Caco-2 (cell line): ENCODE data around the gene SNX3. TPM values are rescaled to one million over a fixed set of nuclear protein-coding genes. Genes with fewer than 3 reads are reported as not detected.

Experiments
- BruUV-seq: library from RNA; stranded (reverse); fragments of 400-500 nt; replicated peaks from 2 replicates; lab custom pipeline; 2021; lab: Mats Ljungman, UMichigan
- CTCF ChIA-PET: fragments of 300-600 bp; sonication (Branson Sonifier 250); formaldehyde crosslinking; loops from one replicate; lab custom pipeline; 2022; ENCODE audit warnings: antibody characterized with exemption; lab: Charles Lee
- POLR2A ChIA-PET: fragments of 300-600 bp; sonication (Branson Sonifier 250); formaldehyde crosslinking; loops from one replicate; lab custom pipeline; 2022; ENCODE audit warnings: antibody characterized with exemption; lab: Charles Lee
- DNase-seq, 2 experiments: peaks; one replicate each; pipeline versions ENCODE4 v3.0.0 to v3.0.0-alpha.2; 2020 to 2022
- H3K27me3 ChIP-seq: replicated peaks from 2 replicates; pipeline ENCODE4 v1.6.0; 2011; ENCODE audit warnings: low read length; ENCODE audit not compliant: control insufficient read depth, insufficient read depth
- H3K36me3 ChIP-seq: 2 replicates; pipeline ENCODE4 v1.5.1; 2011; ENCODE audit warnings: low read length; ENCODE audit not compliant: control insufficient read depth, insufficient read depth
- H3K4me1 ChIP-seq: fragments of 250-450 bp; sonication (Bioruptor Pico); 2 replicates; pipeline ENCODE4 v1.5.1; 2020; ENCODE audit warnings: mild to moderate bottlenecking
- H3K4me3 ChIP-seq: 2 replicates; pipeline ENCODE4 v1.5.1; 2011; ENCODE audit warnings: low read depth, mild to moderate bottlenecking, control low read depth, low read length
- H3K9me3 ChIP-seq: fragments of 250-450 bp; sonication (Bioruptor Pico); 2 replicates; pipeline ENCODE4 v1.5.1; 2020; ENCODE audit warnings: mild to moderate bottlenecking, moderate library complexity
- H3K27ac Mint-ChIP-seq: one replicate; pipeline ENCODE4 v1.8.0; 2022; ENCODE audit warnings: mixed read lengths; ENCODE audit not compliant: unreplicated experiment
- H3K27me3 Mint-ChIP-seq: one replicate; pipeline ENCODE4 v1.8.0; 2022; ENCODE audit warnings: mixed read lengths; ENCODE audit not compliant: insufficient read depth, unreplicated experiment
- H3K36me3 Mint-ChIP-seq: one replicate; pipeline ENCODE4 v1.8.0; 2022; ENCODE audit warnings: mild to moderate bottlenecking, mixed read lengths; ENCODE audit not compliant: insufficient read depth, unreplicated experiment
- H3K4me1 Mint-ChIP-seq: one replicate; pipeline ENCODE4 v1.8.0; 2022; ENCODE audit warnings: low read depth, mixed read lengths; ENCODE audit not compliant: unreplicated experiment
- H3K4me3 Mint-ChIP-seq: one replicate; pipeline ENCODE4 v1.8.0; 2022; ENCODE audit warnings: mild to moderate bottlenecking, moderate library complexity, mixed read lengths; ENCODE audit not compliant: unreplicated experiment
- H3K9me3 Mint-ChIP-seq: one replicate; pipeline ENCODE4 v1.8.0; 2022; ENCODE audit warnings: mixed read lengths; ENCODE audit not compliant: unreplicated experiment
- intact Hi-C: fragments of 100-400 bp; cut with micrococcal nuclease; formaldehyde crosslinking; loops from one replicate; pipeline ENCODE4 v1.10.0; 2022; ENCODE audit not compliant: unreplicated experiment
- total RNA-seq: library from RNA; stranded (reverse); gene quantifications from 2 replicates; pipeline ENCODE4 v1.2.3, GENCODE V29; 2022
- TF ChIP-seq, protein P1 (sequence below), 2 experiments: fragments of 200-600 bp in 1 of 2; IDR thresholded peaks; 1 replicate in 1 of 2; 2 replicates in 1 of 2; pipeline versions ENCODE4 v1.5.1 to v1.8.0; 2011 to 2022; ENCODE audit warnings: antibody characterized with exemption in 1 of 2, control low read depth in 1 of 2, inconsistent platforms in 1 of 2, low read depth in 1 of 2, low read length in 1 of 2, mild to moderate bottlenecking in 1 of 2, moderate library complexity in 1 of 2; ENCODE audit not compliant: insufficient read depth in 1 of 2, severe bottlenecking in 1 of 2, unreplicated experiment in 1 of 2

SNX3 gene
- total RNA-seq, 1 experiment from 2014 or later, result 114 TPM

GRCh38 chr6:108168501-108169463 is 92.1 kb downstream of the SNX3 start:
- Histone ChIP-seq H3K9me3 (no peaks in the 10 kb centered on the region), H3K36me3 (no peaks in the 10 kb centered on the region), H3K4me3 (no peak overlapping the region), H3K4me1 (no peaks in the 10 kb centered on the region), H3K27me3 (no peaks in the 10 kb centered on the region)
- intact Hi-C loops, result no loop called here
- H3K27me3 Mint-ChIP-seq, result peaks cover 3% of the 10 kb centered on the region
- no peak overlapping the region for H3K27ac Mint-ChIP-seq
- no peaks in the 10 kb centered on the region for H3K36me3 Mint-ChIP-seq
- no TSS peak for BruUV-seq
- TF ChIP-seq, protein P1, sequence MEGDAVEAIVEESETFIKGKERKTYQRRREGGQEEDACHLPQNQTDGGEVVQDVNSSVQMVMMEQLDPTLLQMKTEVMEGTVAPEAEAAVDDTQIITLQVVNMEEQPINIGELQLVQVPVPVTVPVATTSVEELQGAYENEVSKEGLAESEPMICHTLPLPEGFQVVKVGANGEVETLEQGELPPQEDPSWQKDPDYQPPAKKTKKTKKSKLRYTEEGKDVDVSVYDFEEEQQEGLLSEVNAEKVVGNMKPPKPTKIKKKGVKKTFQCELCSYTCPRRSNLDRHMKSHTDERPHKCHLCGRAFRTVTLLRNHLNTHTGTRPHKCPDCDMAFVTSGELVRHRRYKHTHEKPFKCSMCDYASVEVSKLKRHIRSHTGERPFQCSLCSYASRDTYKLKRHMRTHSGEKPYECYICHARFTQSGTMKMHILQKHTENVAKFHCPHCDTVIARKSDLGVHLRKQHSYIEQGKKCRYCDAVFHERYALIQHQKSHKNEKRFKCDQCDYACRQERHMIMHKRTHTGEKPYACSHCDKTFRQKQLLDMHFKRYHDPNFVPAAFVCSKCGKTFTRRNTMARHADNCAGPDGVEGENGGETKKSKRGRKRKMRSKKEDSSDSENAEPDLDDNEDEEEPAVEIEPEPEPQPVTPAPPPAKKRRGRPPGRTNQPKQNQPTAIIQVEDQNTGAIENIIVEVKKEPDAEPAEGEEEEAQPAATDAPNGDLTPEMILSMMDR (IDR thresholded peaks at IDR 0.05; ENCODE audit: insufficient read depth in 1 of 2, low read depth in 1 of 2, low read length in 1 of 2, severe bottlenecking in 1 of 2, unreplicated experiment in 1 of 2), result no peak
- H3K9me3 Mint-ChIP-seq, result no peaks in the 10 kb centered on the region
- H3K4me1 Mint-ChIP-seq, result peaks cover 14% of the 10 kb centered on the region
- no peak for DNase-seq
- ChIA-PET POLR2A (no interaction called here), CTCF (no interaction called here)
- H3K4me3 Mint-ChIP-seq, result no peak overlapping the region

- Histone ChIP-seq H3K4me1 (no peaks in the 10 kb centered on the region), H3K9me3 (no peaks in the 10 kb centered on the region), H3K36me3 (no peaks in the 10 kb centered on the region), H3K4me3 (no peak overlapping the region), H3K27me3 (no peaks in the 10 kb centered on the region)
- H3K27ac Mint-ChIP-seq, result no peak overlapping the region
- peaks cover 14% of the 10 kb centered on the region for H3K4me1 Mint-ChIP-seq
- ChIA-PET POLR2A (no interaction called here), CTCF (no interaction called here)
- H3K4me3 Mint-ChIP-seq, result no peak overlapping the region
- peaks cover 3% of the 10 kb centered on the region for H3K27me3 Mint-ChIP-seq
- no peaks in the 10 kb centered on the region for H3K36me3 Mint-ChIP-seq
- DNase-seq, result no peak
- intact Hi-C loops, result no loop called here
- H3K9me3 Mint-ChIP-seq, result no peaks in the 10 kb centered on the region
- TF ChIP-seq, protein P1 (IDR thresholded peaks at IDR 0.05; ENCODE audit: insufficient read depth in 1 of 2, low read depth in 1 of 2, low read length in 1 of 2, severe bottlenecking in 1 of 2, unreplicated experiment in 1 of 2), result no peak
- BruUV-seq, result no TSS peak
Observed at GRCh38 chr6:108168090-108168463, 92.8 kb downstream of the SNX3 start.

GRCh38 chr6:108167449-108168089 is 93.3 kb downstream of the SNX3 start:
- POLR2A ChIA-PET, result no interaction called here
- intact Hi-C loops, result no loop called here
- H3K27me3 ChIP-seq, result no peaks in the 10 kb centered on the region

More at GRCh38 chr6:108167449-108168089, 93.3 kb downstream of the SNX3 start:
- no TSS peak for BruUV-seq
- Histone ChIP-seq H3K4me3 (no peak overlapping the region), H3K36me3 (no peaks in the 10 kb centered on the region), H3K9me3 (no peaks in the 10 kb centered on the region), H3K4me1 (no peaks in the 10 kb centered on the region)
- peaks cover 3% of the 10 kb centered on the region for H3K27me3 Mint-ChIP-seq
- CTCF ChIA-PET, result no interaction called here
- no peak overlapping the region for H3K4me3 Mint-ChIP-seq
- TF ChIP-seq, protein P1 (IDR thresholded peaks at IDR 0.05; ENCODE audit: insufficient read depth in 1 of 2, low read depth in 1 of 2, low read length in 1 of 2, severe bottlenecking in 1 of 2, unreplicated experiment in 1 of 2), result no peak
- no peak for DNase-seq
- H3K36me3 Mint-ChIP-seq, result no peaks in the 10 kb centered on the region
- H3K9me3 Mint-ChIP-seq, result no peaks in the 10 kb centered on the region
- H3K4me1 Mint-ChIP-seq, result peaks cover 14% of the 10 kb centered on the region
- H3K27ac Mint-ChIP-seq, result no peak overlapping the region
